T-helper 17 cell (primary cell): ENCODE measurements around the gene AFAP1. TPM values are rescaled to one million over a fixed set of nuclear protein-coding genes. Genes with fewer than 3 reads are reported as not detected.

ENCODE experiments used
- ATAC-seq: fragments of 150-1000 bp; cut with Tn5 transposase; 2 replicates; pipeline ENCODE4 v1.10.0; 2021; ENCODE audit warnings: mild to moderate bottlenecking, moderate library complexity
- DNase-seq, 3 donors: peaks; one replicate each; pipeline versions ENCODE4 v3.0.0 to v3.0.0-alpha.2; 2020 to 2021
- H3K9me3 ChIP-seq: one replicate; pipeline ENCODE4 v1.7.0; 2013; ENCODE audit warnings: low read length, mild to moderate bottlenecking; ENCODE audit not compliant: control insufficient read depth, poor library complexity, severe bottlenecking
- H3K27ac Mint-ChIP-seq: one replicate; pipeline ENCODE4 v1.8.0; 2022; ENCODE audit warnings: mild to moderate bottlenecking, moderate library complexity, mixed read lengths
- H3K27me3 Mint-ChIP-seq: one replicate; pipeline ENCODE4 v1.8.0; 2022; ENCODE audit warnings: mixed read lengths
- H3K36me3 Mint-ChIP-seq: one replicate; pipeline ENCODE4 v1.8.0; 2022; ENCODE audit warnings: low read depth, mixed read lengths
- H3K4me1 Mint-ChIP-seq: one replicate; pipeline ENCODE4 v1.8.0; 2022; ENCODE audit warnings: mild to moderate bottlenecking, mixed read lengths
- H3K4me3 Mint-ChIP-seq: one replicate; pipeline ENCODE4 v1.8.0; 2022; ENCODE audit warnings: mild to moderate bottlenecking, moderate library complexity, mixed read lengths
- total RNA-seq, 4 donors: library from RNA in 2 of 4; stranded (reverse) in 2 of 4; gene quantifications; one replicate each; pipeline ENCODE4 v1.2.3 and lab custom pipeline; 2022 to 2026

AFAP1 gene, protein sequence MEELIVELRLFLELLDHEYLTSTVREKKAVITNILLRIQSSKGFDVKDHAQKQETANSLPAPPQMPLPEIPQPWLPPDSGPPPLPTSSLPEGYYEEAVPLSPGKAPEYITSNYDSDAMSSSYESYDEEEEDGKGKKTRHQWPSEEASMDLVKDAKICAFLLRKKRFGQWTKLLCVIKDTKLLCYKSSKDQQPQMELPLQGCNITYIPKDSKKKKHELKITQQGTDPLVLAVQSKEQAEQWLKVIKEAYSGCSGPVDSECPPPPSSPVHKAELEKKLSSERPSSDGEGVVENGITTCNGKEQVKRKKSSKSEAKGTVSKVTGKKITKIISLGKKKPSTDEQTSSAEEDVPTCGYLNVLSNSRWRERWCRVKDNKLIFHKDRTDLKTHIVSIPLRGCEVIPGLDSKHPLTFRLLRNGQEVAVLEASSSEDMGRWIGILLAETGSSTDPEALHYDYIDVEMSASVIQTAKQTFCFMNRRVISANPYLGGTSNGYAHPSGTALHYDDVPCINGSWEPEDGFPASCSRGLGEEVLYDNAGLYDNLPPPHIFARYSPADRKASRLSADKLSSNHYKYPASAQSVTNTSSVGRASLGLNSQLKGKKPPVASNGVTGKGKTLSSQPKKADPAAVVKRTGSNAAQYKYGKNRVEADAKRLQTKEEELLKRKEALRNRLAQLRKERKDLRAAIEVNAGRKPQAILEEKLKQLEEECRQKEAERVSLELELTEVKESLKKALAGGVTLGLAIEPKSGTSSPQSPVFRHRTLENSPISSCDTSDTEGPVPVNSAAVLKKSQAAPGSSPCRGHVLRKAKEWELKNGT
- total RNA-seq (10 to 100 TPM; 17.6 to 26.7 TPM), total RNA-seq (lab: John Stamatoyannopoulos, UW) (46.4 to 157 reads per million in 2 donors)

DNA sequence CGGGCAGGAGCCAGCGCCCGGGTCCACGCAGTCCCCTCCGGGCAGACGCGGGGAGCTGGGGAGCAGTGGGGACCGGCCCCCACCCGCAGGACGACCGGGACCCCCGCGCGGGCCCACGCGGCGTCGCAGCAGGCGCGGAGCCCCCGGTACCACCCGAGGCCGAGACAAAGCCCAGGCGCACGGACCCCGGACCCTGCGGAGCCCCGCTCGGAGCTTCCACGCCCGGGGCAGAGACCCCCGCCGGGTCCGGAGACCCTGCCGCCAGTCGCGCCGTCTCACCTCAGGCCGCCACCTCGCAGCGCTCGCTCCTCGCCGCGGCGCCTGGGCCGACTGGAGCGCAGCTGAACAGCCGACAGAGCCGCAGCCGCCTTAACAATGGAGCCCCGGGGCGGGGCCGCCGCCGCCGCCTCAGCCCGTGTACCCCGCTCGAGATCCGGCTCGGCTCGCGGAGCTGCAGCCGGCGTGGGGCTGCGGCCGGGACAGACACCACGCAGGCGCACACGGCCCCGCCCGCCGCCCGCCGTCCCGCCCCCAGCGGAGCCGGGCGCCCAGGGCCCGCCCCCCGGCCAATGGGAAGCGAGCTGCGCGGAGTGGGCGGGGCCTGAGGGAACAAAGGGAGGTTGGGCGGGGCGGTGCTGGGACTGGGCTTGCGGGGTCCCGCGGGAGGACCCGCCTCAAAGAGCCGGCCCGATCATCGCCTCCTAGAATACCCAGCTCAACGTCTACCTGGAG, at the start of gene AFAP1:
Gene AFAP1, minus strand, starts transcription at position 485 of the 732 bp plus-strand sequence. CDS start 67,783 bp downstream, outside the sequence.
- Mint-ChIP-seq H3K36me3 (no peaks in the 10 kb centered on the region), H3K27ac (peak within 1 kb of the TSS; percentile 21), H3K27me3 (no peaks in the 10 kb centered on the region), H3K4me3 (peak within 1 kb of the TSS; percentile 85), H3K4me1 (peaks cover 21% of the 10 kb centered on the region)
- DNase-seq (peak; percentile 88 to 94 (median 91)), ATAC-seq (peak; percentile 94)
- no peaks in the 10 kb centered on the region for H3K9me3 ChIP-seq

DNA sequence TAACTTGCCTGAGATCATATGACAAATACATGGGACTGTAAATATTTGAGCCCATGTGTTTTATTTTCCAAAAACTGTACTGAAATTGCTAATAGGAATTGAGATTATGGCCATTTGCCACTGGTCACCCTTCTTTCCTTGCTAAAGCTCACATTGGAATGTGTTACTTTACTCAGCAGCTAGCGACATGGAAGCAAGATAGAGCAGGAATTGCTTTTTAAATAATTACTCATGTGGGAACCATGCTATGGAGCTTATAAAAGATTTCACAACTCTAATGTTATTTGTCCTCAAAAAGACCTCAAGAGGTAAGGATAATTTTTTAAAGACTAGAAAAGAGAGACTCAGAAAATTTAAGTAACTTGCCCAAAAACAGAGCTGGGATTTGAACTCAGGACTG, 48.8 kb upstream of the AFAP1 start:
- peaks cover 2% of the 10 kb centered on the region for H3K4me1 Mint-ChIP-seq
- H3K9me3 ChIP-seq, result no peaks in the 10 kb centered on the region
- H3K27ac Mint-ChIP-seq, result no peak overlapping the region
- ATAC-seq (no peak), DNase-seq (no peak)
- H3K4me3 Mint-ChIP-seq, result no peak overlapping the region
- peaks cover 4% of the 10 kb centered on the region for H3K27me3 Mint-ChIP-seq
- H3K36me3 Mint-ChIP-seq, result no peaks in the 10 kb centered on the region

DNA sequence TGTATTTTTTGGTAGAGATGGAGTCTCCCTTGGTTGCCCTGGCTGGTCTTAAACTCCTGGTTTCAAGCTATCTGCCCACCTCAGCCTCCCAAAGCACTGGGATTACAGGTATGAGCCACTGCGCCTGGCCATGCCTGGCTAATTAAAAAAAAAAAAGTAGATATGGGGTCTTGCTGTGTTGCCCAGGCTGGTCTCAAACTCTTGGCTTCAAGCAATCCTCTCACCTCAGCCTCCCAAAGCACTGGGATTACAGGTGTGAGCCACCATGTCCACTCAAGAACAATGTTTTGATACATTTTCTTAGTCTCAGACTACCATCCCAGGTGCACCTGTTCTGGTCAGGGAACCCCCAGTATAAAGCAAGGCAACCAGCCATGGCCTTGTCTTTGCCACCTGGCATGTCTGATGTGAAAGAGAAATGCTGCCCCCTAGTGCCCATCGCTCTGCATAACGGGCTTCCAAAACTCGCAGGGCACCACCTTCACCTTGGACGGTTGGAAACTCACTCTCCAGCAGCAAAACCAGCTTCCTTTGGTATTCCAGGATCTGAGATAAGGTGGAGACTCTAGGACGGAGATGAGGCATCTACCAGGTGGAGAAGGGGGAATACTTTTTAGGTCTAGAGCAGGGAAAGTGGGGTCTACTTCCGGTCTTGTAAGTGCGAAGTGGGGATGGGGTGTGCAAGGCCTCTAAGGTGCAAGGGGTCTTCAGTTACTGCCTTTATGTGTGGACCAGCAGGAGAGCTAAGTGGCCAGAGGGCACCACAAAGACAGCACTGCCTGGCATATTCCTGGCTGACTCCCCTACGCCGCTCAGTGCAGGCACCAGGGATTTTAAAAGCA, 47.7 kb upstream of the AFAP1 start:
- no peaks in the 10 kb centered on the region for H3K9me3 ChIP-seq
- H3K4me1 Mint-ChIP-seq, result peaks cover 2% of the 10 kb centered on the region
- ATAC-seq (peak; percentile 89), DNase-seq (peak; percentile 50 to 63 (median 52))
- no peak overlapping the region for H3K4me3 Mint-ChIP-seq
- peak overlapping the region; percentile 66 for H3K27ac Mint-ChIP-seq
- H3K27me3 Mint-ChIP-seq, result peaks cover 4% of the 10 kb centered on the region
- H3K36me3 Mint-ChIP-seq, result no peaks in the 10 kb centered on the region

DNA sequence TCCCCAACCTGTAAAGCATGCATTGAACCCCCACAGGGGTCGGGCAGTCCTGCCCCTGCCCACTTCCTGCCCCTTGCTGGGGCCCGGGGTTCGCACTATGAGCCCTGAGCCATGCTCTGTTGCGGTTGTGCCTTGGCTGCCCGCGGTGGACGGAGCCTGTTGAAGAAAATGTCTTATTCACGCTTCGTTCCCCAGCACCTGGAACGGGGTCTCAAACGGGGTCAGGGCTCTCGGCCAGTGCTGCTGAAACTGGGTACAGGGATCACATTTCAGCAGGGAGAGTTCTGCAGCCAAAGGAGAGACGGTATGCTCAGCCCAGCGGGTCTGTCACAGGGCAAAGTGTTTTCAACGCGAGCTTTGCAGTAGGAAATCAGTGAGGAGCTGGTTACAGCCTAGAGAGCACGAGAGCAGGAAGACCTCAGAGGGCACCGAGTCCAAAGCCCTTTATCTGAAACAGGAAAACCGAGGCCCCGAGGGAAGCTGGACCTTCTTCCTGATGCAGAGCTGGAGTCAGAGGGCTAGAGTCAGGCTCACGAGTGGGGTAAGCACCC, 46.3 kb upstream of the AFAP1 start:
- DNase-seq (no peak), ATAC-seq (no peak)
- Mint-ChIP-seq H3K27ac (no peak overlapping the region), H3K36me3 (no peaks in the 10 kb centered on the region), H3K27me3 (peaks cover 4% of the 10 kb centered on the region), H3K4me1 (peaks cover 4% of the 10 kb centered on the region), H3K4me3 (peak overlapping the region; percentile 70)
- H3K9me3 ChIP-seq, result no peaks in the 10 kb centered on the region

DNA sequence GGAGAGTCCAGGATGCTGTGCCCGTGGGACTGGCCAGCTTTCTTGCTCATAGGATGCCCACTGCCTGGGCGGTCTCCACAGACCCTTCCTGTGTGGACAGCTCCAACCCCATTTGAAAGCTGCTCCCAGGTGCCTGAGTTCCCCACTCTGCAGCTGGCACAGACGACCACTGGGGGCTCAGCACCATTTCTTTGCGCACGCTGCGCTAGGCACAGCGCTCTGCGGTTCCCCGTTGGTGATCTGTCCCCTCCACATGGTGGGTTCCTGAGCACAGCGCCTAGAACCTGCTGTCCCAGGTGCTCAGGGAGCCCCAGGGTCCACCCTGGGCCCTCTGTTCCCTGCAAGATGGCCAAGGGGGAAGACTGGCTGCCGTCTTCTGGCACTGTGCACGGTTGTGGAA, 45.4 kb upstream of the AFAP1 start:
- no peak overlapping the region for H3K27ac Mint-ChIP-seq
- DNase-seq (no peak), ATAC-seq (no peak)
- H3K9me3 ChIP-seq, result no peaks in the 10 kb centered on the region
- H3K4me3 Mint-ChIP-seq, result no peak overlapping the region
- peaks cover 4% of the 10 kb centered on the region for H3K27me3 Mint-ChIP-seq
- no peaks in the 10 kb centered on the region for H3K36me3 Mint-ChIP-seq
- peaks cover 4% of the 10 kb centered on the region for H3K4me1 Mint-ChIP-seq

DNA sequence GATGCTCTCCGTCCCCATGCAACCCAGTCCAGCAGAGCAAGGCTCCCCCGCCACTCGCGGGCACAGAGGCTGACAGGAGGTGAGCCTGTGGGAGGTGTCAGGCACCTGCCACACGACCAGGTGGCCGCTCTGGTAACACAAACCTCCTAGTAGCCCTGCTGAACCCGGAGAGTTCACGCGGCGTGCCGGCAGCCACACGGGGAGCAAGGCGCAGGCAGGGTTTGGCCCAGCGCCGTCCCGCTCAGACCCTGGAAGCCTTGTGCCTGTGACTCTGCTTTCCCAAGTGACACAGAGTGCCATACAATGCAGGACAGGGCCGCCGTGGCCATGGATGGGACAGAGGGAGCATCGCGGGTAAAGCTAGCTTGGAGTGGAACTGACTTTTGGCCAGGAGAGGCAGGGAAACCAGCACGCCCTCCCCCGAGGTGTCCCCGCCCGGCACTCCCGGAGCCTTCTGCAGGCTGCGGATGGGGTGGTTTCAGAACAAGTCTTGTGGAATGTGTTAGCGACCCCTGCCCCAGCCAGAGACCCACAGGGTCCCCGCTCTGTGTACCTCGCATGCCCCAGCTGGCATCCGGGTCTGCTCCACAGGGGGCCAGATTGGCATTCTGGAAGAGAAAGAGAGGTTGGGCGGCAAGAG, 44.7 kb upstream of the AFAP1 start:
- H3K27ac Mint-ChIP-seq, result no peak overlapping the region
- H3K27me3 Mint-ChIP-seq, result peaks cover 4% of the 10 kb centered on the region
- H3K4me3 Mint-ChIP-seq, result no peak overlapping the region
- no peaks in the 10 kb centered on the region for H3K36me3 Mint-ChIP-seq
- H3K4me1 Mint-ChIP-seq, result peaks cover 7% of the 10 kb centered on the region
- ATAC-seq (no peak), DNase-seq (no peak)
- H3K9me3 ChIP-seq, result no peaks in the 10 kb centered on the region

DNA sequence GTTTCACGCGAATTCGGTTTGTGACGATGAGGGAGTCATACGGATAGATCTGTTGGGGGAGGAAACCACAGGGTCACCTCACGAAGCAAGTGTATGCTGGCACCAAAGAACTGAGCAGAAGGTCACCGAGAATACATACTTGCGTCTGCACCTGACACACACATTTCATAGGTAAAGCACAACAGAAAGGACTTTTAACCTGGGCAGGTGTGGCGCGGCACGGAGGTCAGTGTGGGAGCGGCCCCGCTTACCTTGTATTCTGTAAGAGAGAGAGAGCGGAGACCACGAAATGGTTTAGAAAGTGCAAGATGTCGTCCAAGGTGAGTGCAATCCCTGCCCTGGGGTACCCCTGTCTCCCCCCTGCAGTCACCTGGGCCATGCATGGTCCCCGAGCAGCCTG, 43.6 kb upstream of the AFAP1 start:
- DNase-seq (no peak), ATAC-seq (no peak)
- Mint-ChIP-seq H3K36me3 (no peaks in the 10 kb centered on the region), H3K4me3 (no peak overlapping the region), H3K4me1 (peaks cover 8% of the 10 kb centered on the region), H3K27ac (peak overlapping the region; percentile 68), H3K27me3 (peaks cover 4% of the 10 kb centered on the region)
- H3K9me3 ChIP-seq, result no peaks in the 10 kb centered on the region

DNA sequence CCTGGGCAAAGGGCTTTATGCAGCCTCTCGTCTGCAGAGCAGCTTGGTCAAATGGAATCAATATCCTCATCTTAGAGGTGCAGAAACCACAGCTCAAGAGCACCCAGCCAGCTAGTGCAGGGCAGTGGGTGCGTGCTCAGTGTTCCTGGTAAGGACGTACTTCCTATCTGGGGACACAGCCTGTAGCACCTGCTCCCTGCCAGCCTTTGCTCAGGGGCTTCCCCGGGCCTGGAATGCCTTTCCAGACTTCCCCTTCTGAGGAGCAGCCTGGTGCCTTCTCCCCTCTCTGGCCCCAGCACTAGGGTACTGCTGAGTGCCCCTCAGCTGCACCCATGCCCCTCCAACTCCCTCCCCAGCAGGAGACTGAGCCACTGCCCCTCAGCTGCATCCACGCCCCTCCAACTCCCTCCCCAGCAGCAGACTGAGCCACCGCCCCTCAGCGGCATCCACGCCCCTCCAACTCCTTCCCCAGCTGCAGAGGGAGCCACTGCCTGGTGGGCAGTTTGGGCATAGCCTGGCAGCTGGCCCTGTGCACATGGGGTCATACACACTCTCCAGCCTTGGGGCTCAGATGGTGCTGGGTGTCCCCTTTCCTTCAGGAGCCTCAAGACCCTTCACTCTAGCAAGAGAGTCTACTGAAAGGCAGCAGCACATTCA, 42.2 kb upstream of the AFAP1 start:
- H3K9me3 ChIP-seq, result no peaks in the 10 kb centered on the region
- Mint-ChIP-seq H3K27me3 (peaks cover 4% of the 10 kb centered on the region), H3K4me1 (peaks cover 8% of the 10 kb centered on the region), H3K27ac (no peak overlapping the region), H3K4me3 (no peak overlapping the region), H3K36me3 (no peaks in the 10 kb centered on the region)
- ATAC-seq (no peak), DNase-seq (no peak)

DNA sequence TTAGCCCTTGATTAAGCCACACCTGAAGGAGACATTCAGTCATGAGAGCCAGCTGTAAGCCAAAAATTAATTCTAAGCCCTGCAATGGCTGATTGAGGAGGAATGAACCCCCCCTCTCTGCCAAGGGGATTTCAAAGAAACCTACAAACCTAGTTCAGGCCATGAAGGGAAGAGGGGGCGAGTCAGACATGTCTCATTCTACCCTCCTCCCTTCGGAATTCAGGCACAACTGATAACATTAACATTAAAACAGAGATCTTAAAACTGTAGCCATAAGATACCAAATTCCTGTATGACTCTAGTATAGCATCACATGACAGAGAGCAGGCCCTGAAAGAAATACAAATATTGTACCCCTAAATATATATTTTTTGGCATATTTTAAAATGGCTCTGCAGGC, 40.4 kb upstream of the AFAP1 start:
- Mint-ChIP-seq H3K27me3 (peaks cover 4% of the 10 kb centered on the region), H3K4me1 (peaks cover 13% of the 10 kb centered on the region), H3K36me3 (no peaks in the 10 kb centered on the region), H3K4me3 (no peak overlapping the region), H3K27ac (peak overlapping the region; percentile 47)
- H3K9me3 ChIP-seq, result no peaks in the 10 kb centered on the region
- no peak for ATAC-seq
- no peak for DNase-seq

DNA sequence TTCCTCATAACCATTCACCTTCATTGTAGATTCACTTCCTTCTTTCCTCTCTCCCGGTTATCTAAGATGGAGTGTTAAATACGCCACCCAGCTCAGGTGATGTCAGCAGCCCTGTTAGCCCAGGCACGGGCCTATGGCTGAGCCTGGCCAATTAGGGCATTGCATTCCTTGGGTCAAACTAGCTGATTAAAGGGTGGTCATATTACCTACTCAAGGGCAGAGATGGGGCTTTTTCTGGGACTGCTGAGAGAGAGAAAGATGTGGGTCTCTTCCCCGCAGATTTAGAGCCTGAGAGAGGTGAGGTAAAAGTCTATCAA, 39.9 kb upstream of the AFAP1 start:
- Mint-ChIP-seq H3K4me3 (no peak overlapping the region), H3K27me3 (peaks cover 4% of the 10 kb centered on the region), H3K36me3 (no peaks in the 10 kb centered on the region), H3K27ac (peak overlapping the region; percentile 47), H3K4me1 (peaks cover 13% of the 10 kb centered on the region)
- DNase-seq (no peak), ATAC-seq (no peak)
- no peaks in the 10 kb centered on the region for H3K9me3 ChIP-seq

DNA sequence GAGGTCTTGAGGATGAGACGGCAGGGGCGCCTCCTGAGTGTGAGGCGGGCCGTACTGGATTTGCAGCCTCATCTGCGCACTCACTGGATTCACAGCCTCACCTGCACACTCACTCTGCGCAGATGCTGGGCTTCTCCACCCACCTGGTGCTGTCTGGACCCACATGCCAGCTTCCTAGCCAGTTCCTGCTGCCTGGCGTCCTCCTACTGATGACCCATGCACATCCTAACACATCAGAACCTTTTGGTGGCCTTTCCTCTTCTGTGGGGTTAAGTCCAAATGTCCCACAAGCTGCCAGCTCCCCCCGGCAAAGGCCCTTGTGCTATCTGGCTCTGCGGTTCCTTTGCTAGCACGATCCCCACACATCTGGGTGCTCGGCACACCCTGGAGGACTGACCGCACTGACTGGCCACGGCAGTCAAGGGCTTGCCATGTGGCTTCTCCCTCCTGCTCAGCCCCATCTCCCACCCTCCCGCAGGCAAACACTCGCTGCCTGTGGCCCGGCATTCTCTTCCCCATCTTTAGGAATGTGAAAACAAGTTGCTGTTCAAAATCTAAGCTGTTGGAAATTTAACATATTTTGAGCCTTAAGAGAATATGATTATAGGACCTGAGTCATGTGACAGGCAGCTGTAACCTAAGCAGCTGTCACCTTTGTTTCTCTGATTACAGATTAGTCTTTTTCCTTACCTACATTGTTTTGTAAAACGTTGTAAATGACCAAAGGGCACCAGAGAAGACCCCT, 39.4 kb upstream of the AFAP1 start:
- peaks cover 3% of the 10 kb centered on the region for H3K27me3 Mint-ChIP-seq
- H3K9me3 ChIP-seq, result no peaks in the 10 kb centered on the region
- H3K36me3 Mint-ChIP-seq, result no peaks in the 10 kb centered on the region
- DNase-seq, result no peak
- no peak overlapping the region for H3K4me3 Mint-ChIP-seq
- peaks cover 13% of the 10 kb centered on the region for H3K4me1 Mint-ChIP-seq
- ATAC-seq, result no peak
- H3K27ac Mint-ChIP-seq, result peak overlapping the region; percentile 47
